Loucy (cell line): ENCODE measurements around the gene RND2.

Experiments used
- CTCF ChIP-seq: fragments of 200-600 bp; sonication (generic); conservative IDR thresholded peaks from 2 replicates; pipeline ENCODE4 v1.5.1; 2014; ENCODE audit warnings: mild to moderate bottlenecking, antibody characterized with exemption, low read length
- EZH2phosphoT487 ChIP-seq: fragments of 200-600 bp; IDR thresholded peaks from 2 replicates; pipeline ENCODE4 v1.6.1; 2018; ENCODE audit warnings: antibody characterized with exemption, mild to moderate bottlenecking, moderate library complexity, borderline replicate concordance

GRCh38 chr17:42980766-42981397 is 44.1 kb upstream of the RND2 start:
- TF ChIP-seq CTCF = peak; percentile 37
- TF ChIP-seq EZH2phosphoT487 = no peak
